HepG2 (cell line): Measurements from ENCODE around the gene LY6G5B. TPM values are rescaled to one million over a fixed set of nuclear protein-coding genes. Genes with fewer than 3 reads are reported as not detected.
A peak's percentile ranks its signal among the peaks of the same experiment; 100 is the strongest.

ENCODE experiments used
- DMTF1 ChIP-seq: sonication (generic); formaldehyde crosslinking; IDR thresholded peaks from 2 replicates; pipeline ENCODE4 v1.4.0; 2020; ENCODE audit warnings: mild to moderate bottlenecking, missing genetic modification reagents
- EEA1 ChIP-seq: sonication (generic); formaldehyde crosslinking; IDR thresholded peaks from 2 replicates; pipeline ENCODE4 v1.5.1; 2020; ENCODE audit warnings: mild to moderate bottlenecking, missing genetic modification reagents, borderline replicate concordance
- FOXJ3 ChIP-seq: sonication (generic); formaldehyde crosslinking; IDR thresholded peaks from 2 replicates; pipeline ENCODE4 v1.4.0; 2020; ENCODE audit warnings: missing genetic modification reagents, mild to moderate bottlenecking, borderline replicate concordance
- KDM2A ChIP-seq: sonication (generic); formaldehyde crosslinking; IDR thresholded peaks from 2 replicates; pipeline ENCODE4 v1.4.0; 2020; ENCODE audit warnings: low read depth, missing genetic modification reagents, borderline replicate concordance
- PAXIP1 ChIP-seq: sonication (generic); formaldehyde crosslinking; conservative IDR thresholded peaks from 2 replicates; pipeline ENCODE4 v1.4.0; 2020; ENCODE audit warnings: mild to moderate bottlenecking, missing genetic modification reagents, moderate library complexity
- RFX5 ChIP-seq: IDR thresholded peaks from 2 replicates; pipeline ENCODE4 v1.6.1; 2011; ENCODE audit warnings: low read depth, low read length, improper control_type of control experiment
- SP4 ChIP-seq: sonication (generic); formaldehyde crosslinking; IDR thresholded peaks from 2 replicates; pipeline ENCODE4 v1.8.1; 2023; ENCODE audit warnings: mild to moderate bottlenecking, missing genetic modification reagents
- ZBTB43 ChIP-seq: sonication (generic); formaldehyde crosslinking; conservative IDR thresholded peaks from 2 replicates; pipeline ENCODE4 v1.4.0; 2020; ENCODE audit warnings: missing genetic modification reagents
- ZNF274 ChIP-seq: sonication (generic); formaldehyde crosslinking; IDR thresholded peaks from 2 replicates; pipeline ENCODE4 v1.5.1; 2020; ENCODE audit warnings: mild to moderate bottlenecking, missing genetic modification reagents
- ZNF350 ChIP-seq: sonication (generic); formaldehyde crosslinking; IDR thresholded peaks from 2 replicates; pipeline ENCODE4 v1.4.0; 2020; ENCODE audit warnings: mild to moderate bottlenecking, low read depth, missing genetic modification reagents, borderline replicate concordance
- ZNF362 ChIP-seq: sonication (generic); formaldehyde crosslinking; IDR thresholded peaks from 2 replicates; pipeline ENCODE4 v1.4.0; 2020; ENCODE audit warnings: missing genetic modification reagents, mild to moderate bottlenecking, borderline replicate concordance
- polyA plus RNA-seq, 8 experiments: library from polyadenylated mRNA; depleted of rRNA in 3 of 8; stranded (reverse) in 7 of 8; unstranded in 1 of 8; fragments of >200 nt; fragmentation: Illumina TruSeq in 4 of 8; extraction: Trizol in 4 of 8; gene quantifications; 2 replicates each; pipeline versions ENCODE4 v1.2.1 to v1.2.3, GENCODE V29; 2011 to 2016; ENCODE audit warnings: low read depth in 4 of 8, missing spikeins in 1 of 8, mixed read lengths in 1 of 8; ENCODE audit not compliant: insufficient read depth in 1 of 8
- total RNA-seq, 5 experiments: library from RNA; depleted of rRNA; stranded (reverse); fragments of >200 nt; fragmentation: Illumina TruSeq; extraction: Trizol; gene quantifications; 2 replicates each; pipeline ENCODE4 v1.2.3, GENCODE V29; 2016; ENCODE audit warnings: low read depth in 1 of 5

The LY6G5B gene
- total and polyA plus RNA-seq, 2 of the 13 experiments (the other 11 are each of a cell fraction or from before 2014, with no cell fraction given), result 7.8 to 15.7 TPM

GRCh38 chr6:31663961-31664789 lies 5.6 kb upstream of the LY6G5B start (continued):
- TF ChIP-seq DMTF1 (CRISPR knock-in tag) (no peak), EEA1 (CRISPR knock-in tag) (no peak), ZNF350 (no peak; the same call in 1 of the 2 replicates), ZNF362 (CRISPR knock-in tag) (no peak), PAXIP1 (peak; percentile 42; the same call in 1 of the 2 replicates), ZBTB43 (CRISPR knock-in tag) (no peak), FOXJ3 (CRISPR knock-in tag) (0 out of 2 replicates have a peak, but pooled peaks have one; percentile 2), RFX5 (no peak), KDM2A (CRISPR knock-in tag) (peak; percentile 42; the same call in 1 of the 2 replicates), SP4 (CRISPR knock-in tag) (no peak; the same call in 1 of the 2 replicates), ZNF274 (CRISPR knock-in tag) (peak; percentile 64; the same call in 1 of the 2 replicates)
